ENCODE results near the gene PKD1.

Gene PKD1
- 41.6 to 115 (median 66.4) reads per million in 17 experiments for total RNA-seq

DNA sequence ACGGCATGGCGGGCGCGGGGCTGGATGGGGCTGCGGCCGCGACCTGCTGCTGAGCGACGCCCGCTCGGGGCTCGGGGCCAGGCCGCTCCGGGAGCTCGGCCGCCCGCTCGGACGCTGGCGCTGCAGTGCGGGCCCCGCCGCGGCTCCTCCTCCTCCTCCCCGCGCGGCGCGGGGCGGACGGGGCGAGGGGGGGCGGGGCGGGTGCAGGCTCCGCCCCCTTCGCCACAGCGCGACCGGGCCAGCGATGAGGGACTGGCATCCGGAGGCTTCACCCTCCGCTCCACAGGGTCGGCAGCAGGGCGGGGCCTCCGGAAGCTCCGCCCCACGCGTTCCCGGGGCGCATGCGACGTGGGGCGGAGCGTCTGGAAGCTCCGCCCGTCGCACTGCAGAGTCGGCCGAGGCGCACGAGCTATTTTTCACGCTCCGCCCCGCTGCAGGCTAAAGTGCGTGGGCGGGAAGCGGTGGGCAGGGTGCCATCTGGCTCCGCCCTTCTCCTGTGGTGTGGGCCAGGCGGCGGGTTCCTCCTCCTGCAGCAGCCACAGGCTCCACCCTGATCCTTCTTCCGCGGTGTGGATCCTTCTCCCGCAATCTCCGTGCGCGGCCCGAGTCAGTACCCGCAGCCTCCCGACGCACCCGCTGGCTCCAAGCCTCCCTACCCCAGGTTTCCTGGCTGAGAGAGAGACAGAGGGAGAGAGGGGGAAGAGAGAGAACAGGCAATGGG, at the start of gene PKD1:
Gene PKD1 (minus strand): TSS at position 129 of the 721 bp plus-strand sequence. CDS start 209 bp downstream, outside the sequence.
- DNase-seq: peak; percentile 93 to 96 (median 95)

DNA sequence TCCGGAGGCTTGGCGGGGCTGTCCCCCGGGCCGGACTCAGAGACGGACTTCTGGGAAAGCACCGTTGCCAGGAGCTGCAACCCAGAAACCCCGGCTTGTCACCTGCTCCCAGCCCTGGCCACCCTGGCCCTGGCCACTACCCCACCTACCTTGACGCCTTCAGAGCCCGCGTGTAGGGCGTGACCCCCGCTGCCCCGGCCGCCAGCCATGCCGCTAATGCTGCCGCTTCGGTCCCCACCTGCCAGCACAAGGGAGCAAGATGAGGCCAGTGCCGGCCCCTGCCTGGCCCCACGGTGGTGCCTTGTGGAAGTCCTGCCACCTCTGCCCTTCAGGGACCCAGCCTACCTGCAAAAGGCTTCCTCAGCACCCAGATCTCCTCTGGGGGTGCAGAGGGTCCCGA, 49.3 kb upstream of the PKD1 start:
- no peak for DNase-seq

DNA sequence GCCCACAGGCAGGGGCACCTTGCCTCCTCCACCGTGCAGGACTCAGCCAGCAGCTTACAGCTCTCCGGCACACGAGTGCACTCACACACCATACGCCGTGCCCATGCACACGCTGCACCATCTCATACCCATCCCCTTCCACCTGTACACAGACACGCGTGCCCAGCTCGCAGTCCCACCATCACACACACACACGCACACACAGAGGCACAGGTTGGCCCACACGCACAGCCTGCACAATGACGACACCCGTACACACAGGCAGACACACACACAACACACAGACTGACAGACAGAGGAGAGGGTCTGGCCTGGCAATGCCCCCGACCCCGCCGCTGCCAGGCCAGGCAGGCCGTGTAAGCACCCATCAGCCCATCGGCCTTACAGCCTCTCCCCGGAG, 48.6 kb upstream of the PKD1 start:
- DNase-seq: no peak

DNA sequence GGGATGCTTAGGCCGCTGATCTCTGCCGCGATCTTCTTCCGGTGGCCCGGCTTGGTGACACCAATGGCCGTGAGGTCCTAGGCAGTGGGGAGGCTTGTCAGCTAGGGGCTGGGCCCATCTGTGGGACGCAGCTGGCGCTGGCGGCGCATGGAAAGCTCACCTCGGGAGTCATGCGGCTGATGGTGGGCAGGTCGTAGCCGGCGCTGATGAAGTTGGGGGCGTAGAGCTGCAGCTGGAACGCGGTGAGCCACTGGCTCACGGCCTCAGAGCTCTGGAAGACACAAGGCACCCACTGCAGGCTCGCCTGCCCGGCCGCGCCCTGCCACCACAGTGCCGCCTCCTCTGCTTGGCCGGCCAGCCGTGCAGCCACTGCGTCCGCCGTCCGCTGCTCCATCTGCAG, 48.0 kb upstream of the PKD1 start:
- no peak for DNase-seq

DNA sequence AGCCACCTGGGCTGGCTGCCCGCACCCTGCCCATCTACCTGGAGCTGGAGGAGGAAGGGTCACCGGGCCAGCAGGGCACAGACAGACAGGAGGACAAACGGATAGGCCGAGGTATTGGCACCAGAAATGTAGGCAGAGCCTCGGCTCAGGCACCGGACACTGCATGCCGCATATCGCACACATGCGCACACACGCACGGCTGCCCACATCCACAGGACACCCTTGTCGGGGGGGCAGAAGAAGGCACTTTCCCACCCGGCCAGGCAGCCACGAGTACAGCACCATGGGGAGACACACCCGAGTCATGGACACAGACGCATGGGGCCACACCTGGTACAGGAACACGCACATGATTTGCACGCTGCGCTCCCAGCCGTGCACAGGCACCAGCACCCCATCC, 46.3 kb upstream of the PKD1 start:
- DNase-seq: no peak

DNA sequence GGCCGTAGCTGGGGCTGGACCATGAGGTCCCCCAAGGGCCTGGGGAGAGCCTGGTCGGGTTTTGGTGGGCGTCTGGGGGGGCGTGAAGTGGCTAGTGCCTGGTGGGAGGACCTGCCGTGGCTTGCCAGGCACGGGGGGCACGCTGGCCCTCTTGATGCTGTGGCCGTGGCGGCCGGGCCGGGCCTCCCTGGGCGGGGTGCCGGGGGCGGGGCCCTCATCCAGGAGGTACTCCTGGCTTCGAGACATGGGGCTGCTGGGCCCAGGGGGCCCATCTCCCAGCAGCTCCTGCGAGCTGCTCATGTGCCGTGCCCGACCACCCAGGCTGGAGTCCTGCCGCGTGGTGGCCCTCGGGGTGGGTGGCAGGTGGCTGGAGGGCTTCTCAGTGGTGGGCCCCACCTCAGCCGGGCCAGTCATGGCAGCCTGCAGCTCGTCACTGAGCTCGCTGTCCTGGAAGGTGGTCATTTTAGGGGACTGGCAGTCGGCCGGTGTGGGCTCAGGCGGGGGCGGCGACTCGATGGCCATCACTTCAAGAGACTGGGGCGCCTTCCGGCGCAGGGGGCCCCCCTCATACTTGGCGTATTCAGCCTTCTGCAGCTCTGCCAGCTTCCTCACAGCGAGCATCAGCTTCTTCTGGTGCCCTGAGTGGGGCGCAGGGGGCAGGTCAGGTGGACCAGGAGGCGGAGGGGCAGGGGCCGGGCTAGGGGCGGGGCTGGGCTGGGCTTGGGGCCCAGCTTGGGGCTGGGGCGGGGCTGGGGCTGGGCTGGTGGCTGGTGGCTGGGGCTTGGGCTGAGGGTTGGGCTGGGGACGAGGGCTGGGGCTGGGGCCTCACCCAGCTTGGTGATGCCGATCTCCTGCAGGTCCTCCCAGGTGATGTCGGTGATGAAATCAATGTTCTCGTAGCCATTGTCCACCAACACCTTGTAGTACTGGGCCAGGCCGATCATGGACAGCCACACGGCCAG, 45.5 kb upstream of the PKD1 start:
- no peak for DNase-seq

DNA sequence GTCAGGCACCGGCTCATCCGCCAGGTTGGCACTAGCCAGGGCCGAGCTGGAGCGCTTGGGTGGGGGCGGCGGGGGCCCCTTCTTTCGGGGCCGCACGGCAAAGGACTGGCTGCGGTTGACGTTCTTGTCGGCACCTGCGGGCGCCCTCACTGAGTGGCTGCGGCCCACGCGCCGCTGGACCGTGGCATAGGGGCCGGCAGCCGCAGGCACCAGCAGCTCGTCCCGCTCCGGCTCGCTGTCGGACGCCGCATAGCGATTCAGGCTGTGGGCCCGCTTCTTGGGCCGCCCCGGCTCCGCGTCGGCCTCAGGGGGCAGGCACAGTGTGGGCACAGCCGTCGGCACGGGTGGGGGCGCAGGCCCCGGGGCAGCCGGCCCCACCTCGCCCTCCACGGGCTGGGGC, 44.8 kb upstream of the PKD1 start:
- DNase-seq: no peak

DNA sequence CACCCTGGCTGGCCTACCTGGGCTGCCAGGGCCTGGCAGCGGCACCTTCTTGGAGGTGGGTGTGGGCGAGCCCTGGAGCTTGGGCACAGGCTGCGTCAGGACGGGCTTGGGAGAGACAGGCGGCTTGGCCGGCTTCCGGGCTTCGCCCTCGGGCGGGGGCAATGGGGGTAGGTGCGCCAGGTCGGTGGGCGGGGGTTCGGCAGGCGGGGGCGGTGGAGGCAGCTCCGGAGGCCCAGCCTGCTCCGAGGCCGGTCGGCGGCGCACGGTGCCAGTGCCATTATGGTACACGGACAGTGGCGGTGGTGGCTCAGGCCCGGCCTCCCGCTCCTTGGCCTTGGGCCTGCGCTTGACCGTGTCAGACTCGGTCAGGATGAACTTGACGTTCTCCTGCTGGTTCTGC, 43.9 kb upstream of the PKD1 start:
- DNase-seq: no peak

DNA sequence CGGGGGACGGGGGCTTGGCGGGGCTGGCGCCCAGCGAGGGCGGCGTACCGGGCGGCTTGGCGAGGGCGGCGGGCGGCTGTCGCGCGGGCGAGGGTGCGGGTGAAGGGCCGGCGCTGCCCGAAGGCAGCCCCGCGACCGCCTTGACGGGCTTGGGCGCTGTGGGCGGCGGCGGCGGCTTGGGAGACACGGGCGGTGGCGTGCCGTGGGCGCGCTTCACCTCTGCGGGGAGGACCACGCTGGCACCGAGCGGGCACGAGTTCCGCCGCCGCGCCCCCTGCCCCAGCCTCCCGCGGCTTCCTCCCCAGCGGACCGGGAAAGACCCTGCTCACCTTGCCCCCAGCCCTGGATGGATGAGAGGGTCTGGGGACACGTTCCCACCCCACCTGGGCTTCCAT, 43.4 kb upstream of the PKD1 start:
- DNase-seq: no peak

DNA sequence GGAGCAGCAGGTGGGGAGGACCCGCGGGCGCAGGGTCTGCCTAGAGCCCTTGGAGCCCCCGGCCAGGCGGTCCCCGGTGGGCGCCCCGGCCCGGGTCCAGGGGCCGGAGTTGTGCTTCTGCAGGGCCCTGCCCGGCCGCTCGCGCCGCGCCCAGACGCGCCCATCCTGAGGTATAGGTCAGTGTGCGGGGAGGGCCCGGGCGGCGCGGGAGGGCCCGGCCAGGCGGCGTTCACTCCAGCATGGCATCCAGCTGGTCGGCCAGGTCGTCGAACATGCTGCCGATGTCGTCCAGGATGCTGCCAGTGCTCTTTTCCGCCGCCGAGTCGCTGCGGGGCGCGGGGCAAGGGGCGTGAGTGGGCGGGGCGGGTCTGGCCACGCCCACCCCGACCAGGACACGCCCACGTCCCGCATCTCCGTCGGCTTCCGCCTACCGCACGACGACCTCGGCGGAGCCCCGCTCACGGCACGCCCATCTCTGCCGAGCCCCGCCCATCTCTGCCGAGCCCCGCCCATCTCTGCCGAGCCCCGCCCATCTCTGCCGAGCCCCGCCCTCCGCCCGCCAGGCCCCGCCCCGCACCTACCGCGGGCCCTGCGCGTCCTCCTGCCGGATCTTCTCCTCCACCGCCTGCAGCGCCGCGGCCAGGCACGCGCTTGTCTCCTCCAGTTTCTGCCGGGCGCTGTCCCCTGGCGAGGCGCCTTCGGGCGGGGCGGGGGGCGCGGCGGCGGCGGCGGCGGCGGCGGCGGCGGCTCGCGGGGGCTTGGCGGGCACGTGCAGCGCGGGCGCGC, 42.8 kb upstream of the PKD1 start:
- DNase-seq: peak; percentile 16 to 67 (median 38)

DNA sequence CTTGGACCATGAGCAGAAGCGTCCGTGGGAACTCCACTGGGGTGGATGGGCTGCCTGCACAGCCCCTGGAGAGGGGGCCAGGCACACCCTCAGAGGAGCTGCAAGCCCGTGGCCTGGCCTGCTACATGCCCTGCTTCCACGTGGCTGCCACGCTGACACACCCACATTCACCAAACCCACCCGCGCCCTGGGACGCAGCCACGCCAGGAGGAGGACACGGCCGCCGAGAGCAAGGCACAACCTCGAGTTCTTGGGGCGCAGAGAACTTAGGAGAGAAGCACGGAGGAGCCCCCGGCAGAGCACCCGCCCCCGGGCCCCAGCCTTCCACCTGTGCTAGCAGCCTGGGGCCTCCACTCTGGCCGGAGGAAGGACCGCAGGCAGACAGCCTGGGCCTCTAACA, 41.9 kb upstream of the PKD1 start:
- no peak for DNase-seq

DNA sequence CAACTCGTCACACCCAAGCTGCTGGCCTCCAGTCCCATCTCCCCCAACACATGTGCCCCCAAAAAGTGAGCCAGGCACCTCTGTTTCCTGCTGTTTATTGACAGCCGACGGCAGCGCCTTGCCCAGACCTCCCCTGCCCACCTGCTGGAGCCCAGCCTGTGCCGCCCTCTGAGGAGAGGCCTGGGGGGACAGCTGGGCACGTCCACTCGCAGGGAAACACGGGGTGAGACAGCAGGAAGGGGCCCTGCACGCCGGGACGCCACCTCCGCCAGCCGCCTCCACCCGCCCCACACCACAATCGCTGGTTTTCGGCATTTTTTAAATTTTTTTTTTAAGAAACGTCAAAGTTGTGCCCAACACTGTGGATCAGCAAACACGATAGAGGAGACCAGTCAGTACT, 41.4 kb upstream of the PKD1 start:
- DNase-seq: no peak

DNA sequence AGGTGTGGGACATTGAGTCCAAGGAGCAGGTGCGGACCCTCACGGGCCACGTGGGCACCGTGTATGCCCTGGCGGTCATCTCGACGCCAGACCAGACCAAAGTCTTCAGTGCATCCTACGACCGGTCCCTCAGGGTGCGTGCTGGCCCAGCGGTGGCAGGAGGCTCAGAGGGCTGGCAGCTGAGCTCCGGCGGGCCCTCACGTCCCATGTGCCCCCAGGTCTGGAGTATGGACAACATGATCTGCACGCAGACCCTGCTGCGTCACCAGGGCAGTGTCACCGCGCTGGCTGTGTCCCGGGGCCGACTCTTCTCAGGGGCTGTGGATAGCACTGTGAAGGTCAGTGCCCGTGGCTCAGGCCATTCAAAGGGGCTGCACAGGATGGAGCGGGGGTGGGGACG, 40.3 kb upstream of the PKD1 start:
- DNase-seq: no peak

DNA sequence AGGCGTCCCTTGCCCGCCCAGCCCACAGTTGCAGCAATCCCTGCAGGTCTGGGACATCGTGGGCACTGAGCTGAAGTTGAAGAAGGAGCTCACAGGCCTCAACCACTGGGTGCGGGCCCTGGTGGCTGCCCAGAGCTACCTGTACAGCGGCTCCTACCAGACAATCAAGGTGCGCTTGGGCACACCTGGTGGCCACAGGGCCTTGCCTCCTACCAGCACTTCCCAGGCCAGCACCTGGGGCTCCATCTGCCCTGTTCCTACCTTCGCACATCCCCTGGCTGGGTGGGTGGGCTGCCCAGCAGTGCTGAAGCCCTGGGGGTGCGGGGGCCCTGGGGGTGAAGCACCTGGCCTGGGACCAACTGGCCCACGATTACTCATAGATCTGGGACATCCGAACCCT, 39.8 kb upstream of the PKD1 start:
- DNase-seq: no peak

DNA sequence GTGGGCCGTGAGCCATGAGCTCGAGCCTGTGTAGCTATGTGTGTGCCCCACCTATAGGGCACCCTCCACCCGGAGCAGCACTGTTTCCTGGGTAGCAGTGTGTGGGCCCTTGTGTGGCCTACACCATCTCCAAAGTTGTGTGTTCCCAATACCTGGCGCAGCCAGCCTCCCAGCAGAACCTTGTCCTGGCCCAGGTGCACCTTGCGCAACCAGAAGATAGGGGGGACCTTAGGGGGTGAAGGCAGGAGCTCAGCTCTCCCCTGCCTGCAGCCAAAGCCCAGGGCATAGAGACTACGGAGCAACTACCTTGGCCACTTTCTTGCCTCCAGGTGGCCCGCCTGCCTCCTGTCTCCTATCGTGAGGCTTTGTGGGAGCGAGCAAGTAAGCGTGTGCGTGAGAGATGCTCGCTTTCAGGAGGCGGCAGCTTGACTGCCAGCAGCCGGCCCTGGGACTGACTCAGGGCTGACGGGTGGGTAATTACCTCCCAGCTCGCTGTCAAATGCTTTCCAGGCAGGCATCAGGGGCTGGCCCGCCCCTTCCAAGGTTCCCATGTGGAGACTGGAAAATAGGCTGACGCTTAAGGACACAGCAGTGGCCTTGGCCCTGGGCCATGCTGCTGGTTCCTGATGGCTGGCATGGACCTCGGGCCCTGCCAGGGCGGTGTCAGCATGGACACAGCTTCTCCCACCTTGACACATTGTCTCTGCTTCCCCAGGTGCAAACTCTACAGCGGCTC, 38.9 kb upstream of the PKD1 start:
- no peak for DNase-seq

DNA sequence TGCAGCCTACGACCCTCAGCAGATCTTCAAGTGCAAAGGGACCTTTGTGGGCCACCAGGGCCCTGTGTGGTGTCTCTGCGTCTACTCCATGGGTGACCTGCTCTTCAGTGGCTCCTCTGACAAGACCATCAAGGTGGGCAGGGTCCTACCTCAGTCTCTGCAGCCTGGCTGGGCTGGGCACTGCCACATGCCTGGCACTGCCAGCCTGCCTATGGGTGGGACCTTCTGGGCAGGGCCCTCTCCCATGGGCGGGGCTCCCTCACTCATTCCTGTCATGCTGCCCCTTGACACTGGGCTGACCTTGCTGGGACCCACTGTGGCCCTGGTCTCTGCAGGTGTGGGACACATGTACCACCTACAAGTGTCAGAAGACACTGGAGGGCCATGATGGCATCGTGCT, 38.2 kb upstream of the PKD1 start:
- DNase-seq: no peak

DNA sequence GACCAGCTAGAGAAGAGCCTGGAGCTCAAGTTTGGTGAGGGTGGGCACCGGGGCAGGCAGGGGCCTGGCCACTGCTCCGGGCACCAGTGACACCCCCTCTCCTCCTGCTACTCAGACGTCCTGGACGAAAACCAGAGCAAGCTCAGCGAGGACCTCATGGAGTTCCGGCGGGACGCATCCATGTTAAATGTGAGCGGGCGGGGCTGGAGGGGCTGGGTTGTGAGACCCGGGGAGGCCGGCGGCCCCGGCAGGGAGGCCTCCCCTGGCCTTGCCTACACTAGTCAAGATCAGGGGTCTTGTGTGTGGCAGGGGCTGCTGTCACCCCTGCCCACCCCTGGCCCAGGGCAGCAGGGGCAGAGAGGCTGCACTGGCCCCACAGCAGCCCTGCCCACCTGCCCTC, 37.7 kb upstream of the PKD1 start:
- DNase-seq: no peak

DNA sequence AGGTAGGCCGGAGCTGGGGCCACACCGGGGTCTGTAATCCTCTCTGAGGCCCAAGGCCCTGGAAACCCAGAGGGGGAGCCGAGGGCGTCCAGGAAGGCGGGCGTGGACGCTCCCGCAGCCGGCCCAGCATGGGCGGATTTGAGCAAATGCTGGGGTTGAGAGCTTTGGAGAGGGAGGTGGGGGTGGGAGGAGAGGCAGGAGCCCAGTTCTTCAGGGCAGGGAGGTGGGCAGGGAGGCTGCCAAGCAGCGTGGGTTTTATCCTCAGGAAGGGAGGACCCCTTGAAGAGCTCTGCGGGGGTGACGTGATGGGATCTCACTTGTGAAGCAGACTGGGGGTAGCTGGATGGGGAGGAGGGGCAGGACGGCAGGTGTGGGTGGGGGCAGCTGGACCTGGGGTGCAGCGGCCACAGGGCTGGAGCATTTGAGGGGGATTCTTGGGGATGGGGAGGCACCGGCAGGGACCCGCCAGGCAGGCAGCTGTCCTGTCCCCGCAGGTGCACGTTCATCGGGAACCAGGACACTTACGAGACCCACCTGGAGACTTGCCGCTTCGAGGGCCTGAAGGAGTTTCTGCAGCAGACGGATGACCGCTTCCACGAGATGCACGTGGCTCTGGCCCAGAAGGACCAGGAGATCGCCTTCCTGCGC, 37.1 kb upstream of the PKD1 start:
- DNase-seq: no peak

DNA sequence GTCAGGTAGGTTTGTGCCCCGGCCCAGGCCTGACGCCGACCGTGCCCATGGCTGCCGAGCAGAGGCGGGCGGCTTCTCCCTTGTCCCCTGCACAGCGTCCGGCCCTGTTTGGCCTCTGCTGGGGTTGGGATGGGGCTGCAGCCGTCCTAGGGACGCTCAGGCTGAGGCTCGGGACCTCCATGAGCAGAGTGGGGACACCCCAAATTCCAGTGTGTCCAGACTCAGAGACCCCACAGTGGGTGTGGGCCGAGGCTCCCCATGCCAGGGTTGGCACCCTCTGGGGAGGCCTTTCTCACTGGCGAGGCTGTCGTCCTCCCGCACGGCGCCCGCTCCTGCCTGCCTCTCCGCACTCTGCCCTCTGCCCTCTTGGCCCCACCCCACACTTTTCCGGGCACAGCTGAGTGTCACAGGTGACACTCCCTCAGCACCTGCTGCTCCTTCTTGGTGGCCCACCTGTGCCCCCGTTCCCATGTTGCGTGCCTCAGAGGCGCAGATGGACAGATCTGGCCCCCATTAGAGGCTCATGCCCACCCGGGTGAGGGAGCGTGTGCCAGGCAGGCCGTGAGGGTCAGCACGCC, 36.0 kb upstream of the PKD1 start:
- no peak for DNase-seq

DNA sequence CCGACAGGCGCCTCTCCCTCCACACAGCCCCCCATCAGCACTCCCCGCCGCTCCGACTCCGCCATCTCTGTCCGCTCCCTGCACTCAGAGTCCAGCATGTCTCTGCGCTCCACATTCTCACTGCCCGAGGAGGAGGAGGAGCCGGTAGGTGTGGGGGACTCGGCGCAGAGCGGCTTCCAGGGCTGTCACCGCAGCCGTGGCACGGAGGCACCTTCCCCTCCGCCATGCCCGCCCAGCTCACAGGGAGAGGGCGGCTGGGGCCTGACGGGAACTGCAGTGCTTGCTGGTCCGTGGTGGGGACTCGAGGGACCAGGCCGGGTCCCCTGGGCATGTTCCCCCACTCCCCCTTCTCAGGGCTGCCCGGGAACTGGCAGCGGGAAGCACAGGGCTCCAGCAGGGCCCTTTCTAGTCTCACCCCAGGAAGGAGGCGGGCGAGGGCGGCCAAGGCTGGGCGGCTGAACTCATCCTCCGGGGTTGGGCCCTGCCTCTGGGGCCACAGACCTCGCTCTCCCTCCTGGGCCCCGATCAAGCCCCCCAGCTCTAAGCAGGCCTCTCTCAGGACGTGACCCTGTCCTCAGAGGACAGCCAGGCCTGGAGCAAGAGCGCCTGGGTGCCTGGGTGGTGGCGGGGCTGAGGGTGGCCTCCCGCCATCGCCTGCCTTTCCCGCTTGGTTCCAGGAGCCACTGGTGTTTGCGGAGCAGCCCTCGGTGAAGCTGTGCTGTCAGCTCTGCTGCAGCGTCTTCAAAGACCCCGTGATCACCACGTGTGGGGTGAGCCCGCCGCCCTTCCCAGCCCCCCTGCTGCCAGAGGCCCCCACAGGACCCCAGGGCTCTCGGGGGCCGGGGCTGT, 35.1 kb upstream of the PKD1 start:
- no peak for DNase-seq

DNA sequence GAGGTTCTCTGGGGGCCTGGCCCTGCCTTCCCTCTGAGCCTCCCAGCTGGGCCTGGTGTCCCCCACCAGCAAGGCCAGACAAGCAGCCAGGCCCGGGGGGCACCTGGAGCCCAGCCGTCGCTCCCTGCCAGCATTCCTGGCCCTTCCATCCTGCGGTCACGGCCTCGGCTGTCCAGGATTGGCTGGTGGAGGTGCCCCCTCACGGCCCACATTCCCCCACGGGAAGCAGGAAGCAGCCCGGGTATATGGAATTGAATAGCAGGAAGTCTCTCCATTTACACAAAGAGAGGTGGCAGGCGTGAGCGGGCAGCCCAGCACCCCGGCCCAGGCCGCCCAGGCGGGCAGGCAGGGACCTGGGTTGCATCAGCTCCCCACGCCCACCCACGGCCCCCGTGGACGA, 34.4 kb upstream of the PKD1 start:
- no peak for DNase-seq

All from suppressor macrophage (primary cell).